Endothelial cell of umbilical vein (primary cell): ENCODE results near the gene MRPS23.

Experiments
- EZH2 ChIP-seq: IDR thresholded peaks from 2 replicates; pipeline ENCODE4 v1.6.1; 2012; ENCODE audit warnings: borderline replicate concordance, low read depth, mild to moderate bottlenecking, moderate library complexity, low read length, inconsistent platforms; ENCODE audit not compliant: severe bottlenecking
- GATA2 ChIP-seq: IDR thresholded peaks from 2 replicates; pipeline ENCODE4 v1.7.0; 2011; ENCODE audit warnings: low read depth, mild to moderate bottlenecking, moderate library complexity, mixed read lengths, low read length; ENCODE audit not compliant: insufficient read length, insufficient read depth
- JUN ChIP-seq: IDR thresholded peaks from 2 replicates; pipeline ENCODE4 v1.6.1; 2011; ENCODE audit warnings: borderline replicate concordance, low read depth; ENCODE audit not compliant: insufficient read length, insufficient read depth
- POLR2A ChIP-seq: IDR thresholded peaks from 2 replicates; pipeline ENCODE4 v1.6.1; 2012; ENCODE audit warnings: low read depth, mild to moderate bottlenecking, control low read depth, low read length
- POLR2AphosphoS5 ChIP-seq: IDR thresholded peaks from 2 replicates; pipeline ENCODE4 v1.6.1; 2012; ENCODE audit warnings: low read depth, mild to moderate bottlenecking, control low read depth, low read length, moderate library complexity; ENCODE audit not compliant: insufficient read depth
- TF ChIP-seq, protein P1 (sequence below), 2 donors: IDR thresholded peaks; 1 replicate in 1 of 2; 2 replicates in 1 of 2; pipeline ENCODE4 v1.5.1; 2011; ENCODE audit warnings: low read length in 2 of 2, mild to moderate bottlenecking in 2 of 2, moderate library complexity in 2 of 2, control low read depth in 1 of 2, inconsistent platforms in 1 of 2, low read depth in 1 of 2; ENCODE audit not compliant: insufficient read depth in 1 of 2; ENCODE audit errors: extremely low read depth in 1 of 2
- TF ChIP-seq, protein P2 (sequence below): IDR thresholded peaks from 2 replicates; pipeline ENCODE4 v1.6.1; 2011; ENCODE audit not compliant: insufficient read depth, insufficient read length

DNA sequence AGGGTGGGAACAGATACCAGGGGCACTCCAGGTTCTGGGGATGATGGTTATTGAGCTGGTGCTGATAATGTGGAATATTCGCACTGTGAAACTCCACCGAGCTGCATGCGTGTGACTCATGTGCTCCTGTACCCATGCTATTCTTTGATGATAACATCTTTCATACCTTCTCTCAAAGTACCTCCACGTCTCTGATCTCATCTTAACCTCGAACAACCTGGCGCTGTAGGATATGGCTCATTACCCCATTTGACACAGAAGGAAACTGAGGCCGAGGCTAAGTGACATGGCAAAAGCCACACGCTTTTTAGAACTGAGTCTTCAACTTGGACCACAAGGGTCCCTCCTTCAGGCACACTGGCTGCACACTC is 30.2 kb upstream of the MRPS23 start:
- TF ChIP-seq, protein P1, sequence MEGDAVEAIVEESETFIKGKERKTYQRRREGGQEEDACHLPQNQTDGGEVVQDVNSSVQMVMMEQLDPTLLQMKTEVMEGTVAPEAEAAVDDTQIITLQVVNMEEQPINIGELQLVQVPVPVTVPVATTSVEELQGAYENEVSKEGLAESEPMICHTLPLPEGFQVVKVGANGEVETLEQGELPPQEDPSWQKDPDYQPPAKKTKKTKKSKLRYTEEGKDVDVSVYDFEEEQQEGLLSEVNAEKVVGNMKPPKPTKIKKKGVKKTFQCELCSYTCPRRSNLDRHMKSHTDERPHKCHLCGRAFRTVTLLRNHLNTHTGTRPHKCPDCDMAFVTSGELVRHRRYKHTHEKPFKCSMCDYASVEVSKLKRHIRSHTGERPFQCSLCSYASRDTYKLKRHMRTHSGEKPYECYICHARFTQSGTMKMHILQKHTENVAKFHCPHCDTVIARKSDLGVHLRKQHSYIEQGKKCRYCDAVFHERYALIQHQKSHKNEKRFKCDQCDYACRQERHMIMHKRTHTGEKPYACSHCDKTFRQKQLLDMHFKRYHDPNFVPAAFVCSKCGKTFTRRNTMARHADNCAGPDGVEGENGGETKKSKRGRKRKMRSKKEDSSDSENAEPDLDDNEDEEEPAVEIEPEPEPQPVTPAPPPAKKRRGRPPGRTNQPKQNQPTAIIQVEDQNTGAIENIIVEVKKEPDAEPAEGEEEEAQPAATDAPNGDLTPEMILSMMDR (IDR thresholded peaks at IDR 0.05; ENCODE audit: extremely low read depth in 1 of 2, insufficient read depth in 1 of 2, low read depth in 1 of 2, low read length in 2 of 2) = no peak
- TF ChIP-seq POLR2A = no peak
- no peak for TF ChIP-seq JUN
- TF ChIP-seq, protein P2, sequence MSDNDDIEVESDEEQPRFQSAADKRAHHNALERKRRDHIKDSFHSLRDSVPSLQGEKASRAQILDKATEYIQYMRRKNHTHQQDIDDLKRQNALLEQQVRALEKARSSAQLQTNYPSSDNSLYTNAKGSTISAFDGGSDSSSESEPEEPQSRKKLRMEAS = no peak
- TF ChIP-seq EZH2 = no peak
- no peak for TF ChIP-seq GATA2
- TF ChIP-seq POLR2AphosphoS5 = no peak
